GM12878 (cell line): Measurements from ENCODE around the gene NTMT2. TPM values are rescaled to one million over a fixed set of nuclear protein-coding genes. Genes with fewer than 3 reads are reported as not detected.

Experiments used
- ATF2 ChIP-seq: IDR thresholded peaks from 2 replicates; pipeline ENCODE4 v1.6.1; 2012; ENCODE audit warnings: low read length, inconsistent platforms
- BACH1 ChIP-seq: fragments of 450-650 bp; IDR thresholded peaks from 2 replicates; pipeline ENCODE4 v1.6.1; 2017; ENCODE audit warnings: mild to moderate bottlenecking, borderline replicate concordance
- BCL3 ChIP-seq: IDR thresholded peaks from 2 replicates; pipeline ENCODE4 v1.6.1; 2011; ENCODE audit warnings: borderline replicate concordance, low read depth, mild to moderate bottlenecking, moderate library complexity, low read length; ENCODE audit not compliant: insufficient read depth, poor library complexity, severe bottlenecking
- KDM1A ChIP-seq: fragments of 200-600 bp; sonication (generic); IDR thresholded peaks from 2 replicates; pipeline ENCODE4 v1.6.1; 2016; ENCODE audit warnings: borderline replicate concordance
- MXI1 ChIP-seq: fragments of 150-350 bp; IDR thresholded peaks from 2 replicates; pipeline ENCODE4 v1.6.1; 2011; ENCODE audit warnings: low read depth, mild to moderate bottlenecking, inconsistent platforms, low read length, improper control_type of control experiment
- NBN ChIP-seq: fragments of 450-650 bp; IDR thresholded peaks from 2 replicates; pipeline ENCODE4 v1.6.1; 2016
- SIN3A ChIP-seq: IDR thresholded peaks from 2 replicates; pipeline ENCODE4 v1.6.1; 2012; ENCODE audit warnings: low read depth, low read length, improper control_type of control experiment
- polyA plus RNA-seq, 11 experiments: library from polyadenylated mRNA; depleted of rRNA in 4 of 11; unstranded in 6 of 11; stranded (reverse) in 5 of 11; fragments of >200 nt; fragmentation: Nextera tagmentation in 4 of 11; fragmentation: Illumina TruSeq in 1 of 11; extraction: Ambion mirVana in 4 of 11; extraction: Trizol in 1 of 11; gene quantifications; 1 replicate in 1 of 11; 2 replicates in 10 of 11; pipeline versions ENCODE4 v1.2.1 to v1.2.3, GENCODE V29; 2011 to 2016; ENCODE audit warnings: inconsistent platforms in 2 of 11, missing spikeins in 2 of 11, low read depth in 1 of 11
- total RNA-seq, 4 experiments: library from RNA; depleted of rRNA in 3 of 4; stranded (reverse); fragments of >200 nt in 3 of 4; fragmentation: Illumina TruSeq in 1 of 4; extraction: Trizol in 1 of 4; gene quantifications; 2 replicates each; pipeline versions ENCODE4 v1.2.1 to v1.2.3, GENCODE V29; 2013 to 2021
- TF ChIP-seq, protein P1 (sequence below): fragments of 450-650 bp; IDR thresholded peaks from 2 replicates; pipeline ENCODE4 v1.6.1; 2017; ENCODE audit warnings: mild to moderate bottlenecking, moderate library complexity
- TF ChIP-seq, protein P2 (sequence below): IDR thresholded peaks from 2 replicates; pipeline ENCODE4 v1.6.1; 2012; ENCODE audit warnings: improper control_type of control experiment, low read depth, low read length; ENCODE audit not compliant: insufficient replicate concordance

Gene NTMT2
- total and polyA plus RNA-seq, 10 of the 15 experiments (the other 5 are each of a cell fraction or from before 2014, with no cell fraction given), result not detected

GRCh38 chr1:170157820-170158219 lies 12.1 kb downstream of the NTMT2 start (continued):
- TF ChIP-seq, protein P1, sequence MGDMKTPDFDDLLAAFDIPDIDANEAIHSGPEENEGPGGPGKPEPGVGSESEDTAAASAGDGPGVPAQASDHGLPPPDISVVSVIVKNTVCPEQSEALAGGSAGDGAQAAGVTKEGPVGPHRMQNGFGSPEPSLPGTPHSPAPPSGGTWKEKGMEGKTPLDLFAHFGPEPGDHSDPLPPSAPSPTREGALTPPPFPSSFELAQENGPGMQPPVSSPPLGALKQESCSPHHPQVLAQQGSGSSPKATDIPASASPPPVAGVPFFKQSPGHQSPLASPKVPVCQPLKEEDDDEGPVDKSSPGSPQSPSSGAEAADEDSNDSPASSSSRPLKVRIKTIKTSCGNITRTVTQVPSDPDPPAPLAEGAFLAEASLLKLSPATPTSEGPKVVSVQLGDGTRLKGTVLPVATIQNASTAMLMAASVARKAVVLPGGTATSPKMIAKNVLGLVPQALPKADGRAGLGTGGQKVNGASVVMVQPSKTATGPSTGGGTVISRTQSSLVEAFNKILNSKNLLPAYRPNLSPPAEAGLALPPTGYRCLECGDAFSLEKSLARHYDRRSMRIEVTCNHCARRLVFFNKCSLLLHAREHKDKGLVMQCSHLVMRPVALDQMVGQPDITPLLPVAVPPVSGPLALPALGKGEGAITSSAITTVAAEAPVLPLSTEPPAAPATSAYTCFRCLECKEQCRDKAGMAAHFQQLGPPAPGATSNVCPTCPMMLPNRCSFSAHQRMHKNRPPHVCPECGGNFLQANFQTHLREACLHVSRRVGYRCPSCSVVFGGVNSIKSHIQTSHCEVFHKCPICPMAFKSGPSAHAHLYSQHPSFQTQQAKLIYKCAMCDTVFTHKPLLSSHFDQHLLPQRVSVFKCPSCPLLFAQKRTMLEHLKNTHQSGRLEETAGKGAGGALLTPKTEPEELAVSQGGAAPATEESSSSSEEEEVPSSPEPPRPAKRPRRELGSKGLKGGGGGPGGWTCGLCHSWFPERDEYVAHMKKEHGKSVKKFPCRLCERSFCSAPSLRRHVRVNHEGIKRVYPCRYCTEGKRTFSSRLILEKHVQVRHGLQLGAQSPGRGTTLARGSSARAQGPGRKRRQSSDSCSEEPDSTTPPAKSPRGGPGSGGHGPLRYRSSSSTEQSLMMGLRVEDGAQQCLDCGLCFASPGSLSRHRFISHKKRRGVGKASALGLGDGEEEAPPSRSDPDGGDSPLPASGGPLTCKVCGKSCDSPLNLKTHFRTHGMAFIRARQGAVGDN, result no peak
- TF ChIP-seq KDM1A, result no peak
- TF ChIP-seq, protein P2, sequence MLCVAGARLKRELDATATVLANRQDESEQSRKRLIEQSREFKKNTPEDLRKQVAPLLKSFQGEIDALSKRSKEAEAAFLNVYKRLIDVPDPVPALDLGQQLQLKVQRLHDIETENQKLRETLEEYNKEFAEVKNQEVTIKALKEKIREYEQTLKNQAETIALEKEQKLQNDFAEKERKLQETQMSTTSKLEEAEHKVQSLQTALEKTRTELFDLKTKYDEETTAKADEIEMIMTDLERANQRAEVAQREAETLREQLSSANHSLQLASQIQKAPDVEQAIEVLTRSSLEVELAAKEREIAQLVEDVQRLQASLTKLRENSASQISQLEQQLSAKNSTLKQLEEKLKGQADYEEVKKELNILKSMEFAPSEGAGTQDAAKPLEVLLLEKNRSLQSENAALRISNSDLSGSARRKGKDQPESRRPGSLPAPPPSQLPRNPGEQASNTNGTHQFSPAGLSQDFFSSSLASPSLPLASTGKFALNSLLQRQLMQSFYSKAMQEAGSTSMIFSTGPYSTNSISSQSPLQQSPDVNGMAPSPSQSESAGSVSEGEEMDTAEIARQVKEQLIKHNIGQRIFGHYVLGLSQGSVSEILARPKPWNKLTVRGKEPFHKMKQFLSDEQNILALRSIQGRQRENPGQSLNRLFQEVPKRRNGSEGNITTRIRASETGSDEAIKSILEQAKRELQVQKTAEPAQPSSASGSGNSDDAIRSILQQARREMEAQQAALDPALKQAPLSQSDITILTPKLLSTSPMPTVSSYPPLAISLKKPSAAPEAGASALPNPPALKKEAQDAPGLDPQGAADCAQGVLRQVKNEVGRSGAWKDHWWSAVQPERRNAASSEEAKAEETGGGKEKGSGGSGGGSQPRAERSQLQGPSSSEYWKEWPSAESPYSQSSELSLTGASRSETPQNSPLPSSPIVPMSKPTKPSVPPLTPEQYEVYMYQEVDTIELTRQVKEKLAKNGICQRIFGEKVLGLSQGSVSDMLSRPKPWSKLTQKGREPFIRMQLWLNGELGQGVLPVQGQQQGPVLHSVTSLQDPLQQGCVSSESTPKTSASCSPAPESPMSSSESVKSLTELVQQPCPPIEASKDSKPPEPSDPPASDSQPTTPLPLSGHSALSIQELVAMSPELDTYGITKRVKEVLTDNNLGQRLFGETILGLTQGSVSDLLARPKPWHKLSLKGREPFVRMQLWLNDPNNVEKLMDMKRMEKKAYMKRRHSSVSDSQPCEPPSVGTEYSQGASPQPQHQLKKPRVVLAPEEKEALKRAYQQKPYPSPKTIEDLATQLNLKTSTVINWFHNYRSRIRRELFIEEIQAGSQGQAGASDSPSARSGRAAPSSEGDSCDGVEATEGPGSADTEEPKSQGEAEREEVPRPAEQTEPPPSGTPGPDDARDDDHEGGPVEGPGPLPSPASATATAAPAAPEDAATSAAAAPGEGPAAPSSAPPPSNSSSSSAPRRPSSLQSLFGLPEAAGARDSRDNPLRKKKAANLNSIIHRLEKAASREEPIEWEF, result no peak
- TF ChIP-seq MXI1, result no peak
- TF ChIP-seq SIN3A, result no peak
- TF ChIP-seq BCL3, result no peak
- no peak for TF ChIP-seq ATF2
- TF ChIP-seq NBN, result no peak
- TF ChIP-seq BACH1, result no peak
